Thyroid gland (tissue), 4 donors: Measurements from ENCODE around the gene ACTL10.
A peak's percentile ranks its signal among the peaks of the same experiment; 100 is the strongest.

ENCODE experiments used
- CTCF ChIP-seq, 6 experiments: fragments of 200-600 bp in 3 of 6; fragments of 450-650 bp in 3 of 6; sonication (generic) in 3 of 6; IDR thresholded peaks; one replicate each; pipeline ENCODE4 v1.5.1; 2016 to 2019; ENCODE audit warnings: antibody characterized with exemption in 6 of 6, mild to moderate bottlenecking in 2 of 6, inconsistent platforms in 1 of 6, moderate library complexity in 1 of 6
- POLR2A ChIP-seq, 2 donors: fragments of 450-650 bp; IDR thresholded peaks; one replicate each; pipeline ENCODE4 v1.6.1; 2017; ENCODE audit warnings: antibody characterized with exemption in 2 of 2, mild to moderate bottlenecking in 2 of 2, moderate library complexity in 1 of 2

DNA sequence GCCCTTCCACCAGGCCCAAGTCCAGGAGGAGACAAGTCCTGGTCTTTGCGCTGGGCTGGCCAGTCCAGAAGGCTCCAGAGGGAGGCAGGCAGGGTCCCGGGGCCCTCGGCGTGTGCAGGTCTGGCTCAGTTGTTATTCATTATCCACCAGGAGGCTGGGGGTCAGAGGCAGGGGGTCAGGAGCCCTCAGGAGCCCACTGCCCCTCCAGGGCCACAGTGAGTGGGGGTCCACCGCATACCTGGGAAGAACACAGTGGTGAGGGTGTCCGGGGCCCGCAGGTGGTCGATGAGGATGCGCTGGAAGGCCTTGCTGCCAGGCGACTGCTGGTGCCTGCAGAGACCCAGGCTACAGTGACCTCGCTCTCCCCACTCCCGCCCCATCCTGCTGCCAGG, 9.0 kb upstream of the ACTL10 start:
- peak in 1 of 2 donors; percentile 13 for TF ChIP-seq POLR2A (IDR thresholded peaks at IDR 0.05)
- TF ChIP-seq CTCF (IDR thresholded peaks at IDR 0.05), result no peak
